ENCODE data around the gene U2AF2.

DNA sequence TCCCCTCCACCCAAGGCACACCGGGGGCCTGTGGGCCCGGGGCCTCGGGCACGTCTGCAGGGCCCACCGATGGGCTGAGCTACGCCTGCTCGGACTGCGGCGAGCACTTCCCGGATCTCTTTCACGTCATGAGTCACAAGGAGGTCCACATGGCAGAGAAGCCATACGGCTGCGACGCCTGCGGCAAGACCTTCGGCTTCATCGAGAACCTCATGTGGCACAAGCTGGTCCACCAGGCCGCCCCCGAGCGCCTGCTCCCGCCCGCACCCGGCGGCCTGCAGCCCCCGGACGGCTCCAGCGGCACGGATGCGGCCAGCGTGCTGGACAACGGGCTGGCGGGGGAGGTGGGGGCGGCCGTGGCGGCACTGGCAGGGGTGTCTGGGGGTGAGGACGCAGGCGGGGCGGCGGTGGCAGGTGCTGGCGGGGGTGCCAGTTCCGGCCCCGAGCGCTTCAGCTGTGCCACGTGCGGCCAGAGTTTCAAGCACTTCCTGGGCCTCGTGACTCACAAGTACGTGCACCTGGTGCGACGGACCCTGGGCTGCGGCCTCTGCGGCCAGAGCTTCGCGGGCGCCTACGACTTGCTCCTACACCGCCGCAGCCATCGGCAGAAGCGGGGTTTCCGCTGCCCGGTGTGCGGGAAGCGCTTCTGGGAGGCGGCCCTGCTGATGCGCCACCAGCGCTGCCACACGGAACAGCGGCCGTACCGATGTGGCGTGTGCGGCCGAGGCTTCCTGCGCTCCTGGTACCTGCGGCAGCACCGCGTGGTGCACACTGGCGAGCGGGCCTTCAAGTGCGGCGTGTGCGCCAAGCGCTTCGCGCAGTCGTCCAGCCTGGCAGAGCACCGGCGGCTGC lies 39.1 kb upstream of the U2AF2 start:
- TF ChIP-seq POLR2A (IDR thresholded peaks at IDR 0.05; ENCODE audit: low read depth, low read length), result no peak
- TF ChIP-seq, protein P1, sequence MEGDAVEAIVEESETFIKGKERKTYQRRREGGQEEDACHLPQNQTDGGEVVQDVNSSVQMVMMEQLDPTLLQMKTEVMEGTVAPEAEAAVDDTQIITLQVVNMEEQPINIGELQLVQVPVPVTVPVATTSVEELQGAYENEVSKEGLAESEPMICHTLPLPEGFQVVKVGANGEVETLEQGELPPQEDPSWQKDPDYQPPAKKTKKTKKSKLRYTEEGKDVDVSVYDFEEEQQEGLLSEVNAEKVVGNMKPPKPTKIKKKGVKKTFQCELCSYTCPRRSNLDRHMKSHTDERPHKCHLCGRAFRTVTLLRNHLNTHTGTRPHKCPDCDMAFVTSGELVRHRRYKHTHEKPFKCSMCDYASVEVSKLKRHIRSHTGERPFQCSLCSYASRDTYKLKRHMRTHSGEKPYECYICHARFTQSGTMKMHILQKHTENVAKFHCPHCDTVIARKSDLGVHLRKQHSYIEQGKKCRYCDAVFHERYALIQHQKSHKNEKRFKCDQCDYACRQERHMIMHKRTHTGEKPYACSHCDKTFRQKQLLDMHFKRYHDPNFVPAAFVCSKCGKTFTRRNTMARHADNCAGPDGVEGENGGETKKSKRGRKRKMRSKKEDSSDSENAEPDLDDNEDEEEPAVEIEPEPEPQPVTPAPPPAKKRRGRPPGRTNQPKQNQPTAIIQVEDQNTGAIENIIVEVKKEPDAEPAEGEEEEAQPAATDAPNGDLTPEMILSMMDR (conservative IDR thresholded peaks at IDR 0.05; ENCODE audit: low read depth, low read length), result no peak
- no peak for TF ChIP-seq RAD21 (IDR thresholded peaks at IDR 0.05; ENCODE audit: low read length)
